Suprapubic skin (tissue), 4 donors: Measurements from ENCODE around the gene BNC2.

Experiments used
- EP300 ChIP-seq: sonication (generic); formaldehyde crosslinking; IDR thresholded peaks from one replicate; pipeline ENCODE4 v1.6.1; 2017; ENCODE audit warnings: antibody characterized with exemption
- POLR2A ChIP-seq, 2 donors: fragments of 450-650 bp; IDR thresholded peaks; one replicate each; pipeline ENCODE4 v1.6.1; 2017; ENCODE audit warnings: antibody characterized with exemption in 2 of 2, mild to moderate bottlenecking in 2 of 2, moderate library complexity in 2 of 2
- POLR2AphosphoS5 ChIP-seq, 3 donors: sonication (generic); formaldehyde crosslinking; IDR thresholded peaks; one replicate each; pipeline ENCODE4 v1.6.1; 2017; ENCODE audit warnings: antibody characterized with exemption in 3 of 3
- TF ChIP-seq, protein P1 (sequence below), 2 donors: fragments of 200-600 bp in 1 of 2; fragments of 450-650 bp in 1 of 2; sonication (generic) in 1 of 2; IDR thresholded peaks; one replicate each; pipeline ENCODE4 v1.5.1; 2016 to 2019; ENCODE audit warnings: antibody characterized with exemption in 2 of 2, mild to moderate bottlenecking in 1 of 2, moderate library complexity in 1 of 2

DNA sequence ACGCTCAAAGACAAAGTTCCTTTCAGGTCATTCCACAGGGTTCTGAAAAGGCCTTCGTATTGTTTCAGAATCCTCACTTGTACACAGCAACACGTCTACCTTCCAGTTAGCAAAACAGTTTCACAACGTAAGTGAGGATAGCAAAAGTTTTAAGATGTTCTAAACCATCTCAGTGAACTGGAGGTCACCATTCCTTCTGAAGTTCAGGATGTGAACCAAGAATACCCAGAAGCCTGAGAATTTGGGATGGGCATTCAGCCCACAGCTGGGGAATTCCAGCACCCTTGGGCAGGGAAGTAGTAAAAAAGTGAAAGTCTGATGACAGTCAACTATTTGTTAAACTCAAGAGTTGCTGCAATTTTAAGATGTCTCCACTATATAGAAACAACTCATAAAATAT is 224.5 kb downstream of the BNC2 start:
- TF ChIP-seq, protein P1, sequence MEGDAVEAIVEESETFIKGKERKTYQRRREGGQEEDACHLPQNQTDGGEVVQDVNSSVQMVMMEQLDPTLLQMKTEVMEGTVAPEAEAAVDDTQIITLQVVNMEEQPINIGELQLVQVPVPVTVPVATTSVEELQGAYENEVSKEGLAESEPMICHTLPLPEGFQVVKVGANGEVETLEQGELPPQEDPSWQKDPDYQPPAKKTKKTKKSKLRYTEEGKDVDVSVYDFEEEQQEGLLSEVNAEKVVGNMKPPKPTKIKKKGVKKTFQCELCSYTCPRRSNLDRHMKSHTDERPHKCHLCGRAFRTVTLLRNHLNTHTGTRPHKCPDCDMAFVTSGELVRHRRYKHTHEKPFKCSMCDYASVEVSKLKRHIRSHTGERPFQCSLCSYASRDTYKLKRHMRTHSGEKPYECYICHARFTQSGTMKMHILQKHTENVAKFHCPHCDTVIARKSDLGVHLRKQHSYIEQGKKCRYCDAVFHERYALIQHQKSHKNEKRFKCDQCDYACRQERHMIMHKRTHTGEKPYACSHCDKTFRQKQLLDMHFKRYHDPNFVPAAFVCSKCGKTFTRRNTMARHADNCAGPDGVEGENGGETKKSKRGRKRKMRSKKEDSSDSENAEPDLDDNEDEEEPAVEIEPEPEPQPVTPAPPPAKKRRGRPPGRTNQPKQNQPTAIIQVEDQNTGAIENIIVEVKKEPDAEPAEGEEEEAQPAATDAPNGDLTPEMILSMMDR (IDR thresholded peaks at IDR 0.05): no peak
- TF ChIP-seq EP300: no peak
- TF ChIP-seq POLR2A (IDR thresholded peaks at IDR 0.05): no peak
- TF ChIP-seq POLR2AphosphoS5 (IDR thresholded peaks at IDR 0.05): no peak
